Epidermal melanocyte (primary cell): ENCODE measurements around the gene NLRP1.

Experiments
- DNase-seq: peaks from one replicate; pipeline ENCODE4 v3.0.0; 2011; ENCODE audit warnings: low spot score; ENCODE audit not compliant: insufficient read length

NLRP1 gene

DNA sequence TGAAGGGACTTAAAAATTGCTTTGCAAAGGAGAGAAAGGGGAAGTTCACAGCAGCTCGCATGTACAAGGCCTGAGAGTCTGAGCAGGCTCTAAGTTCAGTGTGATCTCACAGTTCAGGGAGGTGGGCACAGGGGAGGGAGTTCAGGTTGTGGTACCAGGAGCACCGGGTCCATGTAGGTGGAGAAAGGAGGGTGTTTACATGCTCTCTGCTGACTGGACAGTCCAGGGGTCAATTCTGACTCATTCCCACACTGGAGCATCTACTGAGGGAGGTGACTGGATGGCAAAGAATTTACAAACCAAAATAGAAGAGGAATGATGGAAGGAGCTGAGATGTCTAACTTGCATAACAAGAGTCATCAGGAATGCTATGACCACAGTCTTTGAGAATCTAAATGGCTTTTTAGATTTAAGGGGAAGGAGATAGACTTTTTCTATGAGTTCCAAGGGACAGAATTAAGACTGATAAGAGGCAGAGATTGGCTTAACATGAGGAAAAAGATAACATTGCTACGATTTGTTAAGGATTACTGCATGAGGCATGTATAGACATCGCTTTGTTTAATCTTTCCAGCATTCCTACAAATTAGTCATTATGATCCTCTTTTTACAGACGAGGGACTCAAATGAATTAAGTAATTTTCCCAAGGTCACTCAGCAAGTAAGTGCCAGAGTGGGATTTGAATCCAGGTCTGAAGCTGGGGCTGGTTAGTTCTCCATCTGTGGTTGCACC lies 68.1 kb downstream of the NLRP1 start:
- DNase-seq, result peak; percentile 73

DNA sequence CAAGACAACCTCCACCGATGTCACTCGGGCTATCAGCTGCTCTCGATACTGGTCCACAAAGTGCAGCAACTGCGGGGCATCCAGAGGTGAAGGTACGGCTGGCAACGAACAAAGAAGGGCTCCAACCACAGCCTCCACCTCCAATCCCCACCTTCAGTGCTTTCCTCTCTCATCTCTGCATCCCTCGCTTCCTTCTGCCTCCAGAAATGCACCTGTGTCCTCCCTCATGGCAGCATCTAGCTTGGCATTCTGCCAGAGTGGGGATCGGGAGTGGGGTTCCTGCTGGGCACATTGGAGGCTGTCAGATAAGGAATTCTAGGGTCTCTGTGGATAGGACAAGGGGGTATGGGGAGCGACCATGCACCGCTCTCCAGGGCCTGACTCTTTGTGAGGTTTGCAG lies 69.3 kb downstream of the NLRP1 start:
- no peak for DNase-seq

DNA sequence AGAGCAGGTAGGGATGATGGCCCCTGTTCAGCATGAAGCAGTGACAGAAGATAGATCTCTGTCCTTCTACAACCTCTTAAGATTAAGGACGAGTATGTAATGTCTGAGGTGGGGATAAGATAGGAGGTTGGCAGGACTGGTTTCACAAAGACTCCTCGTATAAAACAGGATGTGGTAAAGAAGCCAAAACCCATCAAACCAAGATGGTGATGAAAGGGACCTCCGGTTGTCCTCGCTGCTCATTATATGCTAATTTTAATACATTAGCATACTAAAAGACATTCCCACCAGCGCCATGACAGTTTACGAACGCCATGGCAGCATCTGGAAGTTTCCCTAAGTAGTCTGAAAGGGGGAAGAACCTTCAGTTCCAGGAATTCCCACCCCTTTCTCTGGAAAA lies 70.7 kb downstream of the NLRP1 start:
- no peak for DNase-seq

DNA sequence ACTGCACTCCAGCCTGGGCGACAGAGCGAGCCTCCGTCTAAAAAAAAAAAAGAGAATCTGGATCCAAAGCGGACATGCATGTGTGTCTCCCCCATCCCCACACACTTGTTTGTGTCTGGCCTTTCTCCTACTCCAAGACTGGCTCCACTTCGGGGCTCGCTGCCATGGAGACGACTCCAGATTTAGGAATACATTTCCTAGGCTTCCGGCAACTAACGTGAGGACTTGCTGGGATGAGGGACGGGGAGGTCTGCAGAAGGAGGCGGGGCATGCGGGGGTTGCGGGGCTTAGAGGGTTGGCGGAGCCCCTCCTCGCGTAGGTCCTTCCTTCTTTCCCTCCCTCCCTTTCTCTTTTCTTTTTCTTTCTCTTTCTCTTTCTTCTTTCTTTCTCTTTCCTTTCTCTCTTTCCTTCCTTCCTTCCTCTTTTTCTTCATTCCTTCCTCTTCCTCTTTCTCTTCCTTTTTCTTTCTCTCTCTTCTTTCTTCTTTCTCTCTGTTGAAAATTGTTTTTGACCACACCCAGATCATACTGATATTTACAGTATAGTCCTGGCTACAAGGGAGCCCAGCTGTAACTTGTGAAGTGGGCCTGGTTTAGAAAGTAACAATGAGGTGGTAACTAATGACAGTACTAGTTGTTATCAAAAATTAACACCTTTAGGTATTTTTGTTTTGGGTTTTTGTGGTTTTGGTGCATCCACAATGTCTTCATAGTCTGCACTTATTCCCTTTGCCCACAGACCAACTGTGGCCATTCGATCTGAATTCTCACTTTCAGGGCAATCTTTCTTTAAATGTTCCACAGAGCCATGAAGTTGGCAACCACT lies 72.7 kb downstream of the NLRP1 start:
- DNase-seq, result no peak

GRCh38 chr17:5510771-5511170 lies 73.5 kb downstream of the NLRP1 start:
- DNase-seq, result no peak

DNA sequence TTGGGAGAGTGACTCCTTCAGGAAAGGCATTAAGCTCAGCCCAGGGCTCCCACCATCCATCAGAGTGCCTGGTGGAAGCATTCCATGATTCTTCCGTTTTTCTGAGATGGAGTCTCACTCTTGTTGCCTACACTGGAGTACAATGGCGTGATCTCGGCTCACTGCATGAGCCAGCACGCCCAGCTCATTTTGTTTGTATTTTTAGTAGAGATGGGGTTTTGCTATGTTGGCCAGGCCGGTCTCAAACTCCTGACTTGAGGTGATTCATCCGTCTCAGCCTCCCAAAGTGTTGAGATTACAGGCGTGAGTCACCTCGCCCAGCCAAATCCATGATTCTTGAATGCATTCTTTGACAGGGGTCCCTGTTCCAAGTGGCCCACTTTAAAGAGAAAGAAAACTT lies 74.8 kb downstream of the NLRP1 start:
- DNase-seq, result no peak

DNA sequence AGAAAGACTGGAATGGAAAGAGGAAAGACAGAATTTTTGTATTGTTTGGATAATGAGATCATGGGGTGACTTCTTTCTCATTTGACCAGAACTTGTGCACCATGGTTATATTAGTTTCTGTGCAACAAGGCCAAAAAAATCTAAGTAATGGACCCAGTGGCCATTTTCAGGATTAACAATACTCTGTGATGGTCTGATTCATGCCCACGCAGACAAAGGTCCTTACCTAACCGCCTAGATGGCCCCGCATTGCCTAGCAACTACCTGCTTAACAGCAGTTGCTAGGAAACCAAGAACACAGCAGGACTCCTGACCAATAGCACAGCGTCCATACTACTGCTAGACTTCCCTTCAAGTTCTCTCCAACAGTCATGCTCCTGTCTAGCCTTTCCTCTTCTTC lies 75.5 kb downstream of the NLRP1 start:
- no peak for DNase-seq

- DNase-seq, result no peak
Observed at GRCh38 chr17:5506307-5506706, 78.0 kb downstream of the NLRP1 start.

GRCh38 chr17:5502552-5502951 lies 81.8 kb downstream of the NLRP1 start:
- no peak for DNase-seq

DNA sequence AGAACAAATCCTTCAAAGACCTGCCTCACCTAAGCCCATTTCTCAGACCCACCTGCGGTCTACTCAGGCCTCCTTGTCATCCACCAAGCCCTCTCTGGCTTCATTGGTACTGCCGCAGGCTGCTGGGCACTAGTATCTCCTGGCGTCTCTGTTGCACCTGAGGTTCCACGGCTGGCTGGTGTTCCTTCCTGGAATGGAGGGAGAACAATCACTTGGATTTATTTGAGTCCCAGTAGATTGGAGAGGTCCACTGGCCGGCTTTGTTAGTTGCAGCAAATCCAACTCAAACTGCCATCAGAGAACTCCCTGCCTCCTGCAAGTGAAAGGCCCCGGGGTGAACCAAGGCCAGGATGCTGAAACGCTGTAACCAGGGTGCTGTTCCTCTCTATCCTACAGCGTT lies 82.6 kb downstream of the NLRP1 start:
- DNase-seq, result no peak

DNA sequence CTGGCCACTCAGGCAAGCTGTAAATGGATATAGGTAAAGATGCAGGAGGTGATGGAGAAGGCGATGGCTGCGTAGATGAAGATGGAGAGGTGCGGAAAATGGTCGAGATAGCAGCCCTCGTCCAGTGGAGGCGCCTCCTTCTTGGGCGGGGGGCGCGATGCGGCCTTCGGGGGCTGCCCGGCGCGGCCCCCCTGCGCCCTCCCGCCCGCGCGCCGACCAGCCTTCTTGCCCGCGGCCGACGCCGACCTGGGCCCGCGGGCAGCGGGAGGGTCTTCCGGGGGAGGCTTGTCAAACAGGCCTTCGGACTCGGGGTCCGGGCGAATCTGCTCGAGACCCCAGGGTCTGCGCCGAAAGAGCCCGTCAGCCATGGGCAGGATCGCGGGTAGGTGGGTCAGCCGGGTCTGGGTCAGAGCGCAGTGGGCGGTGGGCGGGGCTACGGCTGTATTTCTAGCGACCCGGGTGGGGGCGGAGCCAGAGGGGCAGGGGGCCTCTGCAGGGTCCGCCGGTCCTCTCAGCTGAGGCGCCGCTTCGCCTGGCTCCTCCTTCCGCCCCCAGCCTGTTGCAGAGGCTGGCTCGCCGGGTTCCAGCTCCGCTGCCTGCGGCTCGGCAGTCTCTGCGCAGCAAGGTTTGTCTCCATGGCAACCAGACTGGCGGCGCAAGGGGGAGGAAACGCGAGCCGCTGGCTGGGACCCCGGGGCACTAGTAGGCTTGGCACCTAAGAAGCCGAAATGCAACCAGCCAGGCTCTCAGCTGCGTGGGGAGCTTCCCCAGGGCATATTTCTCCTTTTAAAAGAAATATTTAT lies 83.5 kb downstream of the NLRP1 start:
- peak; percentile 94 for DNase-seq

- DNase-seq, result no peak
Observed at GRCh38 chr17:5500247-5500588, 84.1 kb downstream of the NLRP1 start.

GRCh38 chr17:5499476-5500231 lies 84.7 kb downstream of the NLRP1 start:
- DNase-seq, result no peak

DNA sequence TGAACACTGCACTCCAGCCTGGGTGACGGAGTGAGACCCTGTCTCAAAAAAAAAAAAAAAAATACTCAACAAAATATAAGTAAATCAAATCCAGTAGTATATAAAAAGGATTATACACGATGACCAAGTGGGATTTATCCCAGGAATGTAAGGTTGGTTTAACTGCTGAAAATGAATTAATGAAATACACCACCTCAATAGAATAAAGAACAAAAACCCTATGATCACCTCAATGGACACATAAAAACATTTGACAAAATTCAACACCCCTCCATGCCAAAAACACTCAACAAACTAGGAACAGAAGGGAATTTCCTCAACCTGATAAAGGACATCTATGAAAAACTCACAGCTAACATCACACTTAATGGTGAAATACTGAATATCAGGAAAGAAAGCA lies 91.3 kb downstream of the NLRP1 start:
- no peak for DNase-seq

- no peak for DNase-seq
Observed at GRCh38 chr17:5488752-5489151, 95.6 kb downstream of the NLRP1 start.

- peak; percentile 96 for DNase-seq
Observed at GRCh38 chr17:5486206-5487124, 97.8 kb downstream of the NLRP1 start, which contains the start of gene MIS12. TSS of gene MIS12 (plus strand) at chr17:5486566. CDS start at chr17:5488863, 2,297 bp downstream.

DNA sequence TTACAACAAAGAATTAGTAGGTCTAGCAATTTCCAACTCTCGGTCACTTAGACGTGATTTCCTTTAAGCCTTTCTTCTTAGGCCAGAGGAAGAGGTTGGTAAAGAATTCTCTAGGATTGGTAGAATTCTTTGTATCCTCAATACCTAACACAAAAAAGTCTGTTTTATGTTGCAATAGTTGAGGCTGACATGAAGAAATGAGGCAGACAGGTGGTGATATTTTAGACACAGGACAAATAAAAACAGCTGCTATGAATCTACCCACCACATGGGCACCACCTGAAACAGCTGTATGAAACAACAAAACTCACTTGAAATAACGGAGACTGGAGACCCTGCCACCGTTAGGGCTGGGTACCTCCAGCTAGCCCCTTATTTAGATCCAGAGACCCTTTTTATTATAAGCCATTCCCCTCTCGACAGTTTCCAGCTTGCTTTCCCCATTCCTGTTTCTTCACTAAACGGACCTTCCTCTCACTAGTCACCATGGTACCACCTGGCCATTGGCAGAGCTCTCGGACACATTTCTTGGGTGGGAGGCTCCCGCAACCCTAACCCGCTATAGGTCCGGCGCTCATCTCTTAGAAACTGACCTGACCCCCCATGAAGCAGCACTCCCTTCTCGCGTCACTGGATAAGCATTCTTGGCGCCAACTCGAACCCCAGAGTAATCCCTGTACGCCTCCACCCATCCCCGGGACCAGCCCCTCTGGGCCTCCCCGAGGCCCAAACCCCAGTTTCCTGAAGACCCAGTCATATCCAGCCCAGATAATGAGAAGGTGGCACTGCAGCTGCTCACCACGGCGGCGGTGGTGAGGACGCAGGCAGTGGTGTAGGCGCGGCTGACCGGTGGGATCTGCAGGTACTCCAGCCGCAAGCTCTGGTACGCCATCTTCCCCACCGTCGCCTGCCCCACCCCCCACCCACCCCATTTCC lies 98.8 kb downstream of the NLRP1 start, which contains the start of gene DERL2:
Gene DERL2, minus strand, starts transcription at position 909 of the 936 bp plus-strand sequence. Its CDS starts 17 bp downstream, at position 892.
- no peak for DNase-seq

- no peak for DNase-seq
Observed at GRCh38 chr17:5481451-5481850, 102.9 kb downstream of the NLRP1 start.

- no peak for DNase-seq
Observed at GRCh38 chr17:5480962-5481361, 103.3 kb downstream of the NLRP1 start.
